Heart left ventricle (tissue), 13 donors: ENCODE measurements around the gene SLC25A1.

Experiments
- CTCF ChIP-seq, 12 donors: fragments of 200-600 bp; sonication (generic) in 4 of 12; IDR thresholded peaks; one replicate each; pipeline versions ENCODE4 v1.5.0 to v1.8.0; 2018 to 2022; ENCODE audit warnings: antibody characterized with exemption in 12 of 12, mild to moderate bottlenecking in 5 of 12
- POLR2A ChIP-seq, 2 donors: fragments of 450-650 bp; IDR thresholded peaks; one replicate each; pipeline ENCODE4 v1.6.1; 2017; ENCODE audit warnings: antibody characterized with exemption in 2 of 2, mild to moderate bottlenecking in 2 of 2, moderate library complexity in 2 of 2
- donor health status: ischemic (EF 13 %, LVEDD 7.1; RV severe dilation, severe dysfunction).
- donor health status: DM: no; HTN: yes; CAD: no.
- donor health status: DM: no; HTN: no; CAD: no.
- donor health status: ischemic (EF 25% LVEDD 6.9; RV normal size, moderate dysfunction).
- donor health status: ischemic (EF 25% LVEDD 5.7; RV mildly dilated, moderate dysfunction).
- donor health status: ischemic (EF 35%, LVEDD 5.7; RV mildly dilated, moderate dysfunction).
- donor health status: nonischemic (EF 11% LVEDD 7.7; RV severe dilation, severe dysfunction).
- donor health status: DM: yes; HTN: yes; CAD: no.
- donor health status: PGD.
- donor health status: ischemic (EF 29% LVEDD 5.4; RV normal size, mild dysfunction).
- donor health status: nonischemic (EF 23%, LVEDD 6.1; RV moderate dilation, normal function).

GRCh38 chr22:19127329-19128008 lies 51.1 kb downstream of the SLC25A1 start:
- TF ChIP-seq CTCF (IDR thresholded peaks at IDR 0.05) (no peak), POLR2A (IDR thresholded peaks at IDR 0.05) (no peak)
